ENCODE measurements around the gene FTSJ1.

GRCh38 chrX:48470833-48471118 is 5.2 kb upstream of the FTSJ1 start:
- TF ChIP-seq POLR2A (IDR thresholded peaks at IDR 0.05) (no peak), CTCF (IDR thresholded peaks at IDR 0.05) (no peak), EP300 (IDR thresholded peaks at IDR 0.05) (no peak)
